ENCODE data around the gene PPARA. TPM values are rescaled to one million over a fixed set of nuclear protein-coding genes. Genes with fewer than 3 reads are reported as not detected.

PPARA gene
- total RNA-seq, 1 experiment from 2014 or later, result 14.5 TPM

- TF ChIP-seq, protein P1, sequence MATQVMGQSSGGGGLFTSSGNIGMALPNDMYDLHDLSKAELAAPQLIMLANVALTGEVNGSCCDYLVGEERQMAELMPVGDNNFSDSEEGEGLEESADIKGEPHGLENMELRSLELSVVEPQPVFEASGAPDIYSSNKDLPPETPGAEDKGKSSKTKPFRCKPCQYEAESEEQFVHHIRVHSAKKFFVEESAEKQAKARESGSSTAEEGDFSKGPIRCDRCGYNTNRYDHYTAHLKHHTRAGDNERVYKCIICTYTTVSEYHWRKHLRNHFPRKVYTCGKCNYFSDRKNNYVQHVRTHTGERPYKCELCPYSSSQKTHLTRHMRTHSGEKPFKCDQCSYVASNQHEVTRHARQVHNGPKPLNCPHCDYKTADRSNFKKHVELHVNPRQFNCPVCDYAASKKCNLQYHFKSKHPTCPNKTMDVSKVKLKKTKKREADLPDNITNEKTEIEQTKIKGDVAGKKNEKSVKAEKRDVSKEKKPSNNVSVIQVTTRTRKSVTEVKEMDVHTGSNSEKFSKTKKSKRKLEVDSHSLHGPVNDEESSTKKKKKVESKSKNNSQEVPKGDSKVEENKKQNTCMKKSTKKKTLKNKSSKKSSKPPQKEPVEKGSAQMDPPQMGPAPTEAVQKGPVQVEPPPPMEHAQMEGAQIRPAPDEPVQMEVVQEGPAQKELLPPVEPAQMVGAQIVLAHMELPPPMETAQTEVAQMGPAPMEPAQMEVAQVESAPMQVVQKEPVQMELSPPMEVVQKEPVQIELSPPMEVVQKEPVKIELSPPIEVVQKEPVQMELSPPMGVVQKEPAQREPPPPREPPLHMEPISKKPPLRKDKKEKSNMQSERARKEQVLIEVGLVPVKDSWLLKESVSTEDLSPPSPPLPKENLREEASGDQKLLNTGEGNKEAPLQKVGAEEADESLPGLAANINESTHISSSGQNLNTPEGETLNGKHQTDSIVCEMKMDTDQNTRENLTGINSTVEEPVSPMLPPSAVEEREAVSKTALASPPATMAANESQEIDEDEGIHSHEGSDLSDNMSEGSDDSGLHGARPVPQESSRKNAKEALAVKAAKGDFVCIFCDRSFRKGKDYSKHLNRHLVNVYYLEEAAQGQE (IDR thresholded peaks at IDR 0.05; ENCODE audit: low read depth), result no peak
- TF ChIP-seq CBX3 (IDR thresholded peaks at IDR 0.05; ENCODE audit: low read depth), result no peak
- no peak for TF ChIP-seq ZNF274 (IDR thresholded peaks at IDR 0.05; ENCODE audit: low read depth, low read length)
- TF ChIP-seq ELF1 (IDR thresholded peaks at IDR 0.05; ENCODE audit: borderline replicate concordance, low read depth), result no peak
These were observed 137.8 kb downstream of the PPARA start (continued) for GRCh38 chr22:46287873-46288751.

GRCh38 chr22:46288846-46289243 lies 138.5 kb downstream of the PPARA start:
- no peaks in the 10 kb centered on the region for H3K4me1 ChIP-seq (ENCODE audit: control insufficient read depth in 1 of 2, insufficient read depth in 2 of 2, low read length in 2 of 2)
- ChIA-PET CTCF (no interaction called here), POLR2A (no interaction called here), RAD21 (ENCODE audit: low non-redundant PET in 1 of 2, low total read pairs in 2 of 2, uncharacterized antibody in 2 of 2, unreplicated experiment in 2 of 2) (no interaction called here)
- TF ChIP-seq CEBPB (IDR thresholded peaks at IDR 0.05; ENCODE audit: low read depth) (no peak), JUND (IDR thresholded peaks at IDR 0.05) (no peak), FOSL1 (IDR thresholded peaks at IDR 0.05; ENCODE audit: low read depth) (no peak), ELF1 (IDR thresholded peaks at IDR 0.05; ENCODE audit: borderline replicate concordance, low read depth) (no peak), EZH2phosphoT487 (IDR thresholded peaks at IDR 0.05; ENCODE audit: borderline replicate concordance) (no peak), POLR2A (IDR thresholded peaks at IDR 0.05; ENCODE audit: borderline replicate concordance, extremely low read depth, insufficient read depth, insufficient read length) (no peak), MAX (IDR thresholded peaks at IDR 0.05) (no peak), EGR1 (IDR thresholded peaks at IDR 0.05; ENCODE audit: low read depth) (no peak), SP1 (IDR thresholded peaks at IDR 0.05; ENCODE audit: low read depth) (no peak), CBX3 (IDR thresholded peaks at IDR 0.05; ENCODE audit: low read depth) (no peak), ZBTB33 (IDR thresholded peaks at IDR 0.05; ENCODE audit: extremely low read depth, insufficient replicate concordance, low read length) (no peak), SRF (IDR thresholded peaks at IDR 0.05; ENCODE audit: low read depth) (no peak)
- no peak overlapping the region for H3K27ac ChIP-seq (ENCODE audit: low read depth, low read length)
- no peak overlapping the region for H3K4me3 ChIP-seq (replicated peaks in 1 of 2; ENCODE audit: low read depth in 1 of 2, low read length in 2 of 2)
- H3K9me2 ChIP-seq (ENCODE audit: insufficient read depth), result no peaks in the 10 kb centered on the region
- H2AFZ ChIP-seq (ENCODE audit: low read depth, low read length, poor library complexity, severe bottlenecking), result no peak overlapping the region
- BruUV-seq (replicated peaks), result no TSS peak
- peaks cover 24 to 27% of the 10 kb centered on the region in 2 experiments; a peak in 3 of 4 replicates for H3K36me3 ChIP-seq (ENCODE audit: control insufficient read depth in 1 of 2, insufficient read depth in 2 of 2, low read length in 2 of 2)
- no peak overlapping the region for H3K4me2 ChIP-seq (ENCODE audit: low read length)
- no peak overlapping the region for H3K9ac ChIP-seq (ENCODE audit: low read length)
- no peak for DNase-seq (ENCODE audit: low read depth, low spot score)
- no peak for ATAC-seq
- H3K79me2 ChIP-seq (ENCODE audit: insufficient read depth, low read length), result no peaks in the 10 kb centered on the region
- H4K20me1 ChIP-seq (ENCODE audit: insufficient read depth), result no peaks in the 10 kb centered on the region
- no peaks in the 10 kb centered on the region for H3K9me3 ChIP-seq (ENCODE audit: control insufficient read depth in 1 of 2, insufficient read depth in 1 of 2, low read depth in 1 of 2, low read length in 2 of 2)
- intact Hi-C loops (cut with micrococcal nuclease), result no loop called here
- H3K27me3 ChIP-seq (ENCODE audit: insufficient read depth, low read length), result no peaks in the 10 kb centered on the region
